ENCODE measurements around the gene MYL7.

MYL7 gene

GRCh38 chr7:44155191-44156185 is 14.4 kb upstream of the MYL7 start:
- H3K4me3 ChIP-seq = no peak overlapping the region
- H3K27ac ChIP-seq = no peak overlapping the region
- H3K36me3 ChIP-seq (ENCODE audit: insufficient read depth, low read length) = no peaks in the 10 kb centered on the region
- H3K9ac ChIP-seq (ENCODE audit: insufficient read length) = no peak overlapping the region
- TF ChIP-seq EZH2 (IDR thresholded peaks at IDR 0.05) (no peak), FOXP2 (optimal IDR thresholded peaks at IDR 0.05; ENCODE audit: control extremely low read depth, extremely low read length, insufficient read depth) (no peak), POLR2AphosphoS5 (IDR thresholded peaks at IDR 0.05; ENCODE audit: borderline replicate concordance, low read depth, low read length) (no peak)
- no peaks in the 10 kb centered on the region for H3K9me3 ChIP-seq (ENCODE audit: low read depth, low read length)
- no peak for DNase-seq (ENCODE audit: low read depth, low spot score)

- Histone ChIP-seq H3K9ac (ENCODE audit: insufficient read length) (no peak overlapping the region), H3K27ac (no peak overlapping the region), H3K36me3 (ENCODE audit: insufficient read depth, low read length) (no peaks in the 10 kb centered on the region), H3K9me3 (ENCODE audit: low read depth, low read length) (no peaks in the 10 kb centered on the region), H3K4me3 (no peak overlapping the region)
- DNase-seq (ENCODE audit: low read depth, low spot score) = no peak
- TF ChIP-seq POLR2AphosphoS5 (IDR thresholded peaks at IDR 0.05; ENCODE audit: borderline replicate concordance, low read depth, low read length) (no peak), FOXP2 (optimal IDR thresholded peaks at IDR 0.05; ENCODE audit: control extremely low read depth, extremely low read length, insufficient read depth) (no peak), EZH2 (IDR thresholded peaks at IDR 0.05) (no peak)
Observed at GRCh38 chr7:44154703-44155102, 13.6 kb upstream of the MYL7 start.

- Histone ChIP-seq H3K4me3 (no peak overlapping the region), H3K9me3 (ENCODE audit: low read depth, low read length) (no peaks in the 10 kb centered on the region), H3K27ac (no peak overlapping the region), H3K36me3 (ENCODE audit: insufficient read depth, low read length) (no peaks in the 10 kb centered on the region), H3K9ac (ENCODE audit: insufficient read length) (no peak overlapping the region)
- TF ChIP-seq FOXP2 (optimal IDR thresholded peaks at IDR 0.05; ENCODE audit: control extremely low read depth, extremely low read length, insufficient read depth) (no peak), POLR2AphosphoS5 (IDR thresholded peaks at IDR 0.05; ENCODE audit: borderline replicate concordance, low read depth, low read length) (no peak), EZH2 (IDR thresholded peaks at IDR 0.05) (no peak)
- no peak for DNase-seq (ENCODE audit: low read depth, low spot score)
Observed at GRCh38 chr7:44153948-44154335, 12.8 kb upstream of the MYL7 start.

GRCh38 chr7:44152971-44153947 is 12.1 kb upstream of the MYL7 start:
- H3K9me3 ChIP-seq (ENCODE audit: low read depth, low read length) = no peaks in the 10 kb centered on the region
- no peaks in the 10 kb centered on the region for H3K36me3 ChIP-seq (ENCODE audit: insufficient read depth, low read length)
- no peak for DNase-seq (ENCODE audit: low read depth, low spot score)
- no peak overlapping the region for H3K27ac ChIP-seq
- no peak overlapping the region for H3K9ac ChIP-seq (ENCODE audit: insufficient read length)
- H3K4me3 ChIP-seq = no peak overlapping the region
- no peak for TF ChIP-seq POLR2AphosphoS5 (IDR thresholded peaks at IDR 0.05; ENCODE audit: borderline replicate concordance, low read depth, low read length)

- no peak overlapping the region for H3K4me3 ChIP-seq
- no peak for TF ChIP-seq EZH2 (IDR thresholded peaks at IDR 0.05)
- TF ChIP-seq FOXP2 (optimal IDR thresholded peaks at IDR 0.05; ENCODE audit: control extremely low read depth, extremely low read length, insufficient read depth) = no peak
- no peak for TF ChIP-seq POLR2AphosphoS5 (IDR thresholded peaks at IDR 0.05; ENCODE audit: borderline replicate concordance, low read depth, low read length)
- no peak for DNase-seq (ENCODE audit: low read depth, low spot score)
Observed at GRCh38 chr7:44151956-44152355, 10.8 kb upstream of the MYL7 start.

GRCh38 chr7:44150966-44151941 is 10.1 kb upstream of the MYL7 start:
- Histone ChIP-seq H3K4me3 (no peak overlapping the region), H3K36me3 (ENCODE audit: insufficient read depth, low read length) (no peaks in the 10 kb centered on the region), H3K27ac (no peak overlapping the region), H3K9me3 (ENCODE audit: low read depth, low read length) (no peaks in the 10 kb centered on the region), H3K9ac (ENCODE audit: insufficient read length) (no peak overlapping the region)
- no peak for DNase-seq (ENCODE audit: low read depth, low spot score)
- no peak for TF ChIP-seq FOXP2 (optimal IDR thresholded peaks at IDR 0.05; ENCODE audit: control extremely low read depth, extremely low read length, insufficient read depth)
- no peak for TF ChIP-seq EZH2 (IDR thresholded peaks at IDR 0.05)
- TF ChIP-seq POLR2AphosphoS5 (IDR thresholded peaks at IDR 0.05; ENCODE audit: borderline replicate concordance, low read depth, low read length) = no peak

More at GRCh38 chr7:44151956-44152355, 10.8 kb upstream of the MYL7 start:
- Histone ChIP-seq H3K9me3 (ENCODE audit: low read depth, low read length) (no peaks in the 10 kb centered on the region), H3K36me3 (ENCODE audit: insufficient read depth, low read length) (no peaks in the 10 kb centered on the region), H3K27ac (no peak overlapping the region), H3K9ac (ENCODE audit: insufficient read length) (no peak overlapping the region)

GRCh38 chr7:44150466-44150832 is 9.3 kb upstream of the MYL7 start:
- TF ChIP-seq EZH2 (IDR thresholded peaks at IDR 0.05) (no peak), FOXP2 (optimal IDR thresholded peaks at IDR 0.05; ENCODE audit: control extremely low read depth, extremely low read length, insufficient read depth) (no peak)
- Histone ChIP-seq H3K4me3 (no peak overlapping the region), H3K9me3 (ENCODE audit: low read depth, low read length) (no peaks in the 10 kb centered on the region), H3K9ac (ENCODE audit: insufficient read length) (no peak overlapping the region), H3K36me3 (ENCODE audit: insufficient read depth, low read length) (no peaks in the 10 kb centered on the region), H3K27ac (no peak overlapping the region)
- no peak for DNase-seq (ENCODE audit: low read depth, low spot score)
